GM18499 (cell line): ENCODE data around the gene YAP1.
"Not testable (repeated sequence)": the region's sequence is repeated elsewhere in the genome, so short reads cannot be mapped to it uniquely, and the experiment has no call there.

Source experiments
- ATAC-seq: cut with Tn5 transposase; IDR thresholded peaks from one replicate; pipeline ENCODE4 v1.9.1; 2021; ENCODE audit warnings: moderate number of reproducible peaks; ENCODE audit not compliant: insufficient read depth, unreplicated experiment

YAP1 gene

DNA sequence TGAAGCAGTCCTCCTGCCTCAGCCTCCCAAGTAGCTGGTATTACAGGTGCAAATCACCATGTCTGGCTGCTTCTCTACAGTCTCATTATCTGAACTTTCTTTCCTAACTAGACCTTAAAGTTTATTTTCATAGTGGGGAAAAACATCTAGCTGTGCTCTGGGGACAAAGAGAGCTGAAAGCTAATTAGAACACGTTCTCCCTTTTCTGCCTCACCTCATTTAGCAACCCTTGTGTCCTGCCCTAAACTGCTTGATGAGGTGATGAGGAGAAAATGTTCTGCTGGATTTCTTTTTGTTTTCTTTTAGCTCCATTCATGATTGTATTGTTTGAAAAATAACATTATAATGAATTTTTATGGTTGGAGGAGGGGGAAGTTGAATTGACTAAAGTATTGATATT is 84.7 kb downstream of the YAP1 start:
- ATAC-seq = no peak

- ATAC-seq = no peak
These were observed 86.1 kb downstream of the YAP1 start for GRCh38 chr11:102196351-102196750.

- ATAC-seq = no peak
These were observed 86.6 kb downstream of the YAP1 start for GRCh38 chr11:102196816-102197215.

GRCh38 chr11:102197670-102198139 is 87.5 kb downstream of the YAP1 start:
- ATAC-seq = no peak

DNA sequence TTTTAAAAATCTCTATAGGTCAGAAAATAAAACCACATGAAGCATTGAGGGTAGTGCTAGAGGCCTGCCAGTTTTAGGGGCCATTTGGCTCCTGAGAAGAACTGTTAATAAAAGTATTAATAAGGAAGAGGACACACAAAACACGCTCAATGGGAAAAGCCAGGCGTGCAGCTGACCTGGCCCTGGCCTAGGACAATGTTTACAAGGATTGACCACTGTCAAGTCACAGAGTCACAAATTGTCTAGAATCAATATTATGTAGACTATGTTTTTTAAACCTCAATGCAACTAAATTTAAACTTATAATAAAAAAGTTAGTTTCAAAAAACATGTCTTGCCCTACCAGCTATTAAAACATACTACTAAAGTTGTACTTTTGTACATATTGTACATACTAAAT is 89.4 kb downstream of the YAP1 start:
- ATAC-seq = no peak

DNA sequence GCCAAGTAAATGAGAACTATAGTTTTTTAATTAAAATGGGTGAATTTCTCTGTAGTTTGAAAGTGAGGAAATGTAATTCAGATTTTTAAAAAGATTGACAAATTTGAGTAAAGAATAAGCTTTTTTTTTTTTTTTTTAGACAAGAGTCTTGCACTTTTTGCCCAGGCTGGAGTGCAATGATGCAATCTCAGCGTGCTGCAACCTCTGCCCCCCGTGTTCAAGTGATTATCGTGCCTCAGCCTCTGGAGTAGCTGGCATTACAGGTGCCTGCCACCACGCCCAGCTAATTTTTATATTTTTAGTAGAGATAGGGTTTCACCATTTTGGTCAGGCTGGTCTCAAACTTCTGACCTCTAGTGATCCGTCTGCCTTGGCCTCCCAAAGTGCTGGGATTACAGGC is 90.1 kb downstream of the YAP1 start:
- not testable (repeated sequence) for ATAC-seq

DNA sequence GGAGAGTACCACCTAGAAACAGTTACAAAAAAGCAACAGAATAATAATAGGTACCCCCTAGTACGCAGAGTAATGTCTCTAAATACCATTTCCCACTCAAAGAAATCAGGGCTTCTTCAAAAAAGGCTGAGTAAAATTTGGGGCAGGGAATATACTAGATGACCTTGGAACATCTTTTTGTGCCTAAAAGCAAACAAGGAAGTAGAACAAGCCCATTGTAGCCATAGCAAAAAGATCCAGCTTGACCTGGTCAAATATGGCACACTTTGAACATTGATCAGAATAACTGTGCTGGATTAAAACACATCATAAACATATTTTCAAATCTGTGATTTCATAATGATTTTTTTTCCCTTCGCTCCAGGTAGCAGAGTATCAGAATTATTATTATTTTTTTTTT is 91.5 kb downstream of the YAP1 start:
- ATAC-seq = no peak

GRCh38 chr11:102202972-102203371 is 92.7 kb downstream of the YAP1 start:
- ATAC-seq = no peak

DNA sequence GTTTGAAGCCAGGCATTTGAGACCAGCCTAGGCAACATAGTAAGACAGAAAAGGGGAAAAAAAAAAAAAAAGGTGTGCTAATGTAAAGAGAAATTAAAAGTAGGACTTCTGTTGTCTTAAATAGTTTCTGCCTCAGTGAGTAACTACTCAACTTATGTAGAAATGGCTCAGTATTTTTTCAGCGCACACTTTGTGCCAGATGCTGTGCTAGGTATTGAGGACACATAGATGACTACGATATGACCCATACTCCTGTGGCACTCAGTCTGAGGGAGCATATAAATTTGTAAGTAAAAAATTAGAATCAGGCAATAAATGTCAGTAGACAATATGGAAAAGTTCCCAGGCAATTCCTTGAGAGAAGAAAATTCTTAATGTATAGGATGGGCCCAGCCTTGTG is 93.9 kb downstream of the YAP1 start:
- no peak for ATAC-seq

DNA sequence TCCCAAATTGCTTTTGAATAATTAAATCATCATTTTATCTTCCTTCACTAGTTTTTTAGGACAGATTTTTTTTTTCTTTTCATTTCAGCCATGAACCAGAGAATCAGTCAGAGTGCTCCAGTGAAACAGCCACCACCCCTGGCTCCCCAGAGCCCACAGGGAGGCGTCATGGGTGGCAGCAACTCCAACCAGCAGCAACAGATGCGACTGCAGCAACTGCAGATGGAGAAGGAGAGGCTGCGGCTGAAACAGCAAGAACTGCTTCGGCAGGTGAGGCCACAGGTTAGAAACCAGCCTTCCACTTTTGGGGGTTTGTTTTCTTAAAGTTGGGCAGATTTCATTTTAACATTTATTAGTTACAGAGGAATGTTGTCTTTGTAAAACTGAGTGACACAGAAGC is 95.6 kb downstream of the YAP1 start:
- no peak for ATAC-seq

DNA sequence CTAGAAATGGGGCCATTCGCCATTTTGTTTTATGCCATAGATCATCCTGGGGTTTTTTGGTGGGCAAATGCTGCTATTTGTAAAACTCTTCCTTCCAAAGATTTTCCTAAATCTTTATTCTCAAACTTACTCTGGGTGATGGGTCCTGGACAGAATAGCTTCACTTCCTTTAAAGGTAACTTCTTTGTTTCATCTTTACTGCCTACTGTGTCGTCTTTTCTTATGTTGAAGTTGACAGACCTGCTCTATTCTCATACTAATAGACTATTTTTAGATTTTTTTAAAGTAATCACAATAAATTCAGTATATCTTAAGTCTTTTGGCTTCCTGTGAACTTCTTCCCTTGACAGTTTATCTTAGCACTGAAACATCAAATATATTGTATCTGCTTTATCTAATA is 98.6 kb downstream of the YAP1 start:
- ATAC-seq = no peak

GRCh38 chr11:102214623-102215022 is 104.4 kb downstream of the YAP1 start:
- no peak for ATAC-seq

DNA sequence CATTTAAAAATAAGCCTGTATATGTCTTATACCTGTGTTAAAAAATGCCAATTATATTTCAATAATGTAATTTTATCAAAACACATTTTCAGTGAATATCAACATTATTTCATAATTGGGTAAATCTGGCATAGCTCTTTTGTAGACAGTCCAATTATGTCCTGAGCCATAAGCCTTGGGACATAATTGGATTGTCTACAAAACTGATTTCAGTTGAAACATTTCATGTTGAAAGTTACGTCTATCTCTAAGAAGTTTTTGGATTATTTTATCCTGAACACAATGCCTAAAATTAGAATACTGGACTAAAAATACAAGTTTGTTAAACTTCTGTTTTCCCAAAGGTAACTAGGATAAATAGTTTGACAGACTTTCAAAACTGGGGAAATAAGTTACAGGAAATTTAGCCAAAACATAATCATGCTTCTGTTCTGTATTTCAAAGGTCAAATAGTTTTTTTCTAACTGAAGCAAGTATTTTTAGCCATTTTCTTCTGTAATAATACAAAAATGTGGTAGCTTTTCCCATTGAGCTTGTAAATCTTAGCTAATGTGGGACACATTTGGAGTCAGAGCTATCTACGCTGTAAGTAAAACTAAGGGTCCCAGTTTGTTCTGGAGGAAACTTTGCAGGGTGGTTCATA is 106.3 kb downstream of the YAP1 start:
- ATAC-seq = no peak

- no peak for ATAC-seq
These were observed 110.7 kb downstream of the YAP1 start for GRCh38 chr11:102220728-102221467.

DNA sequence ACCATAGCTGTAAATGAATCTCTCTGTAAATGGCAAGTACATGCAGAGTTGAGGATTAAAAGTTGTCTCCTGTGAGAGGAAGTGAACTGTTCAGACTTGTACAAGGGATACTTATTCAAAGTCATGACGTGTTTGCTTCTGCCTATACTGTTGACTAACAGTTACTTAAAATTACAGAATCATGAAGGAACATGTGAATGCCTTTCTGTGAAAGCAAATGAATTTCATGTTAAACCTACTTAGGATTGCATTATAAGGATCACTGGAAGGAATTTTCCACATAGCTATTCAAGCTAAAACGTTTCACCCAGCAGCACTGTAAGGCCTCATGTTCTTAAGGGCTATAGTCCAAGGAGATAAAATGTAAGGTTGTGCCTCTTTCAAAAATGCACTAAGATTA is 113.6 kb downstream of the YAP1 start:
- no peak for ATAC-seq

DNA sequence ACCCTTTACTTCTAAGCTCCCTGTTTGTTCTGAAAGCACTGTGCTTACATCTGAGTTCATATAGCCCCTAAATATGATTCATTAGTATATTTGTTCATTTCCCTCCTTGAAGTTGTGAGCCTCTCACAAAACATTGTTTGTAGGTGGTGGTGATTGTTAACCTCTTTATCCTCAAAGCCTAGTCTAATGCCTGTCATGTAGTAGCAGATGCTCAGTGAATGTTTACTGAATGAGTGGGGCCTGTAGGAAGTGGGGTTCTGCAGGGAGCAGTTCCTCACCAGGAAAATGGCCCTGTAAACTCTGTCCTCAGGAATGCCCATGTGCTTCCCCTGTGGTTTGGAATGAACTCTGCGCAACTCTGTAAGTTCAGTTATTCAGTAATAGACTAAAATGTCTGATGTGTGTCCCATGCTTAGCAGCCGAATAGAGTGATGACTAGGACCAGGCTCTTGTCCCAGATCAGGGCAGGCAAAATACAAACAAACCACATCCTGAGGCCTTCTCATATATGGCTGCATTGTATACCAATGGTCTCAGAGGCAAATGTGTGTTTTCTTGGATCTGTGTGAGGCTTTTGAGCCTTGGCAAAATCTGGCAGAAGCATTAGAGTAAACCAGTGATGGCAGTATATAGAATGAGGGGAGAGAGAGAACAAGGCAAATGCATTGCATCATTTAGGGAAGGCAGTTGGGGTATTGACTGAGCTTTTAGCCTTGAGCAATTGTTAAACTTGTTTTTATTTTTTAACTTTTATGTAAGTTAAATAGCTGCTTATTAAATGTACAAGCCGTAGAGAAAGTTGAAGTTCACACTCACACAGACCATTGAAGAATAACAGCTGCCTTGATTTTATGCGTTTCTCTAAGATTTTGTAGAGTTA is 115.7 kb downstream of the YAP1 start:
- no peak for ATAC-seq

GRCh38 chr11:102226702-102227490 is 116.6 kb downstream of the YAP1 start:
- no peak for ATAC-seq

DNA sequence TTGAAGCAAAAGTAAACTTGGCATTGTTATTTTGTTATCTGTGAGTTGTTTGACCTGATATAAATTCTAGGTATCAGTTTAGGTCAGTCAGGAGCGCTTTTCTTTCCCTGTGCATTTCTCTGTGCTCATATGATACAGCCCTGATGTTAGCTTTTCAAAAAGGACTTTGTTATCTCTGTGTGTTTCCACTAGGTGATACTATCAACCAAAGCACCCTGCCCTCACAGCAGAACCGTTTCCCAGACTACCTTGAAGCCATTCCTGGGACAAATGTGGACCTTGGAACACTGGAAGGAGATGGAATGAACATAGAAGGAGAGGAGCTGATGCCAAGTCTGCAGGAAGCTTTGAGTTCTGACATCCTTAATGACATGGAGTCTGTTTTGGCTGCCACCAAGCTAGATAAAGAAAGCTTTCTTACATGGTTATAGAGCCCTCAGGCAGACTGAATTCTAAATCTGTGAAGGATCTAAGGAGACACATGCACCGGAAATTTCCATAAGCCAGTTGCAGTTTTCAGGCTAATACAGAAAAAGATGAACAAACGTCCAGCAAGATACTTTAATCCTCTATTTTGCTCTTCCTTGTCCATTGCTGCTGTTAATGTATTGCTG is 119.4 kb downstream of the YAP1 start:
- ATAC-seq = no peak

- no peak for ATAC-seq
These were observed 119.9 kb downstream of the YAP1 start for GRCh38 chr11:102230186-102230585.

- ATAC-seq = no peak
These were observed 120.7 kb downstream of the YAP1 start for GRCh38 chr11:102230911-102231310.
